Activated CD8-positive, alpha-beta memory T cell treated with anti-CD3 and anti-CD28 coated beads for 48 hours (primary cell): ENCODE data around the gene LMOD3.

Experiments
- DNase-seq, 3 experiments: peaks; one replicate each; pipeline ENCODE4 v3.0.0-alpha.2; 2020; ENCODE audit warnings: low read depth in 2 of 3, low spot score in 2 of 3

The LMOD3 gene

DNA sequence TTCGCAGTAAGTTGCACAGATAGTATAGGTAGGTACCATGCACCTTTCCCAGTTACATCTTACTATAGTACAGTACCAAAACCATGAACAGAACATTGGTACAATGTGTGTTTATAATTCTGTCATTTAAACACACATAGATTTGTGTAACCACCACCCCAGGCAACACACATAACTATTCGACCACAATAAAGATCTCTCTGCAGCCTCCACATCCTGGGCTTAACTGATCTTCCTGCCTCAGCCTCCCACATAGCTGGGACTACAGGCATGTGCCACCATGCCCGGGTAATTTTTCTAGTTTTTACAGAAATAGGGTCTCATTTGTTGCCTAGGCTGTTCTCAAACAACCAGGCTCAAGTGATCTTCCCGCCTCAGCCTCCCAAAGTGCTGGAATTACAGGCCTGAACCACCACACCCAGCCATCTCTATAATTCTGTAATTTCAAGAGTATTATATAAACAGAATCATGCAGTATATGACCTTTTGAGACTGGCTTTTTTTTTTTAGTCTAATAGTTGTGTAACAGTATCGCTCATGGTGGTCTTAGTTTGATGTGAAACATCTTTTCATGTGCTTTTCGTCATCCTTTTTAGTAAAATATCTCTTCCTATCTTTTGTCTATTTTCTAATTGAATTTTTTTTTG lies 57.0 kb downstream of the LMOD3 start:
- no peak for DNase-seq

DNA sequence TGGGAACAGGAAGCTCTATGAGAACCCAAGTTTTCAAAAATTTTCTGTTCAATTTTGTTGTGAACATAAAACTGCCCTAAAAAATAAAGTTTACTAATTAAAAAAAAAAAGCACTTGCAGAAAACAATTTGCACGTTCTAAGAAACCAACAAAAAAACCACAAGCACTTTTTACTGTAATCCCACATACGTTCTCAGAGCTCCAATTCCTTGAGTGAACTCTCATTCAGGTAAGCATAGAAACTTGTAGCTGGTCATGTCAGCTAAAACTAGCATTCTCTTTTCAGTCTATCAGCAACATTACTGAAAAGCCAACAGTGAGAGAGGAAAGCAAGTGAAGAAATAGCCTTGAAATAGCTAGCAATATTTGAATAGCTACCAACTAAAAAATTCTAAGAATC lies 58.8 kb downstream of the LMOD3 start:
- DNase-seq = no peak

DNA sequence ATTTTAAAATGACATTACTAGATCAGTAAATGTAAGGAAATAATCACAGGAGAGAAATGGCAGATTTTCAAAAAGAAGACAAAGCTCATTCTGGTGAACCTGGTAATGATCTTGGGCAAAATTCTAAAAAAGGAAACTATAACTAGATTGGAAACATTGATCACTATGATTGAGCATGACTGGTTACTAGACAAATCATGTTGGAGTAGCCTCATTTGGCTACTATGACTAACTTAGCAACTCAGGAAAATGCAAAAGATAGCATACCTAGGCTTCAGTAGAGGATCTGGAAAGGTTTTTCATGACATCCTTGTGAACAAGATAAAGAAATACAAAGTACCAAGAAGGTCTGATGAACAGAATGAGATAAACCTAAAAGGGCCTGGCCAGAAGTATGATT lies 62.7 kb downstream of the LMOD3 start:
- no peak for DNase-seq

DNA sequence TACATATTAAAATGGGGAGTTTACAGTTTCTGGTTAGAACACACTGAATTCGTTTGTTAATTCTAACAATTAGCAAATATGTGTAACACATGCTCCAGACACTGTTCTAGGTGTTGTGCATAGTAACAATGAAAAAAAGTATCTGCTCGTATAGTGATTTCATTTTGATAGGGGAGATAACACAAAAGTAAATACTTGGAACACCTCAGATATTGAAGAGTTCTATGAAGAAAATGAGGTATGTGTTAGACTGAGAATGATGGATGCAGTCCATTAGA lies 63.5 kb downstream of the LMOD3 start:
- no peak for DNase-seq

DNA sequence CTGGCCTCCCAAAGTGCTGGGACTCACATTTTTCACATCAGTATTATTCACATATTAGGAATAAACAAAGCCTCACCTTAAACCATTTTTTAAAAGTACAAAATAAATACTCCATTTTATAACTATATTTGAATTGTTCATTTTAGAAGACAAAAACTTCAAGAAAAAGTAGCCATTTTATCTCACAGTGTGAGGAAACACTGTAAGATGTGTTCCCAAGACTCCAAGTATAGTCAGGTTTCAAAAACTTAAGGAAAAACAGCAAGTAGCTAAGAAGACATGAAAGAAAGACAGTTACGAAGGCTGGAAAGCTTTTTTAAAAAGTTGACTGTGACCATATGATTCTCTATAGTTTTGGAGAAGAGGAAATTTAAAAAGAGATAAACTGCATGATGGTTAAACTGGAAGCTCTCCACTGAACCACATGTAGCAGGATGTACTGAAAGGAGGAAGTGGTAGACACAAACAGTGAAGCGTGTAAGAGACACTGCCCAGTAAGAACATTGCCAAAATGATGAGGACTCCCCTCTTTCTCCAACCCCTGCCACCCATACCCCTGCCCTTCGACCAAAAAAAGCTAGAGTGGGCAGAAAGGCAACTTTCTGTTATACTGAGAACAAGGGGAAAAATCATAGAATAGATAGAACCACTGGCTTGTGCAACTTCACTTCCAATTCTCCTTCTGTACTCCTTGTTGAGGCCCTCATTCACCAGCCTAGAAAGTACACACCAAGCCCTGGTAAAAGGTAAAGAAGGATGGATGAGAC lies 64.0 kb downstream of the LMOD3 start:
- no peak for DNase-seq
